ENCODE data around the gene PDIA4.
"Not testable (repeated sequence)": the region's sequence is repeated elsewhere in the genome, so short reads cannot be mapped to it uniquely, and the experiment has no call there.

Gene PDIA4

GRCh38 chr7:149028346-149029109, at the start of gene PDIA4:
PDIA4 (minus strand) TSS chr7:149028505; CDS start chr7:149028408, 97 bp downstream.
- peak; percentile 99 to 100 for DNase-seq (ENCODE audit: low read depth in 2 of 2)

- DNase-seq (ENCODE audit: low read depth in 2 of 2) = no peak
Observed at GRCh38 chr7:149077594-149077993, 49.3 kb upstream of the PDIA4 start.

- no peak for DNase-seq (ENCODE audit: low read depth in 2 of 2)
Observed at GRCh38 chr7:149075286-149075685, 47.0 kb upstream of the PDIA4 start.

- DNase-seq (ENCODE audit: low read depth in 2 of 2) = no peak
Observed at GRCh38 chr7:149074116-149074885, 46.0 kb upstream of the PDIA4 start.

- no peak for DNase-seq (ENCODE audit: low read depth in 2 of 2)
Observed at GRCh38 chr7:149072438-149072775, 44.1 kb upstream of the PDIA4 start.

- DNase-seq (ENCODE audit: low read depth in 2 of 2) = peak in 1 of 2 donors; percentile 16
Observed at GRCh38 chr7:149071641-149072437, 43.5 kb upstream of the PDIA4 start.

- no peak for DNase-seq (ENCODE audit: low read depth in 2 of 2)
Observed at GRCh38 chr7:149071182-149071635, 42.9 kb upstream of the PDIA4 start.

- DNase-seq (ENCODE audit: low read depth in 2 of 2) = no peak
Observed at GRCh38 chr7:149070372-149071125, 42.2 kb upstream of the PDIA4 start.

GRCh38 chr7:149067869-149068268, 39.6 kb upstream of the PDIA4 start:
- DNase-seq (ENCODE audit: low read depth in 2 of 2) = no peak

GRCh38 chr7:149063476-149063875, 35.2 kb upstream of the PDIA4 start:
- DNase-seq (ENCODE audit: low read depth in 2 of 2) = no peak

GRCh38 chr7:149062217-149062899, 34.1 kb upstream of the PDIA4 start:
- DNase-seq (ENCODE audit: low read depth in 2 of 2) = not testable (repeated sequence)

GRCh38 chr7:149060156-149060555, 31.9 kb upstream of the PDIA4 start:
- DNase-seq (ENCODE audit: low read depth in 2 of 2) = no peak

GRCh38 chr7:149053885-149054284, 25.6 kb upstream of the PDIA4 start:
- no peak for DNase-seq (ENCODE audit: low read depth in 2 of 2)

- no peak for DNase-seq (ENCODE audit: low read depth in 2 of 2)
Observed at GRCh38 chr7:149053384-149053783, 25.1 kb upstream of the PDIA4 start.

GRCh38 chr7:149050941-149051340, 22.6 kb upstream of the PDIA4 start:
- DNase-seq (ENCODE audit: low read depth in 2 of 2) = no peak

- DNase-seq (ENCODE audit: low read depth in 2 of 2) = no peak
Observed at GRCh38 chr7:149048805-149049204, 20.5 kb upstream of the PDIA4 start.

- DNase-seq (ENCODE audit: low read depth in 2 of 2) = no peak
Observed at GRCh38 chr7:149046416-149046815, 18.1 kb upstream of the PDIA4 start.

GRCh38 chr7:149043936-149044335, 15.6 kb upstream of the PDIA4 start:
- no peak for DNase-seq (ENCODE audit: low read depth in 2 of 2)

- no peak for DNase-seq (ENCODE audit: low read depth in 2 of 2)
Observed at GRCh38 chr7:149041350-149041749, 13.0 kb upstream of the PDIA4 start.

GRCh38 chr7:149038641-149039040, 10.3 kb upstream of the PDIA4 start:
- not testable (repeated sequence) for DNase-seq (ENCODE audit: low read depth in 2 of 2)

GRCh38 chr7:149036676-149037075, 8.4 kb upstream of the PDIA4 start:
- no peak for DNase-seq (ENCODE audit: low read depth in 2 of 2)

All from stimulated activated CD8-positive, alpha-beta memory T cell treated with anti-CD3 and anti-CD28 coated beads, Interleukin-15, amount 100 ng/mL, for 4 hours (primary cell).